GM19351 (cell line): ENCODE data around the gene SESN3.
"Not testable (repeated sequence)": the region's sequence is repeated elsewhere in the genome, so short reads cannot be mapped to it uniquely, and the experiment has no call there.

Experiments used
- ATAC-seq: cut with Tn5 transposase; IDR thresholded peaks from one replicate; pipeline ENCODE4 v1.9.1; 2021; ENCODE audit warnings: mild to moderate bottlenecking, moderate library complexity; ENCODE audit not compliant: unreplicated experiment

The SESN3 gene

GRCh38 chr11:95252586-95252985, 21.6 kb upstream of the SESN3 start:
- ATAC-seq, result no peak

GRCh38 chr11:95251896-95252295, 20.9 kb upstream of the SESN3 start:
- not testable (repeated sequence) for ATAC-seq

DNA sequence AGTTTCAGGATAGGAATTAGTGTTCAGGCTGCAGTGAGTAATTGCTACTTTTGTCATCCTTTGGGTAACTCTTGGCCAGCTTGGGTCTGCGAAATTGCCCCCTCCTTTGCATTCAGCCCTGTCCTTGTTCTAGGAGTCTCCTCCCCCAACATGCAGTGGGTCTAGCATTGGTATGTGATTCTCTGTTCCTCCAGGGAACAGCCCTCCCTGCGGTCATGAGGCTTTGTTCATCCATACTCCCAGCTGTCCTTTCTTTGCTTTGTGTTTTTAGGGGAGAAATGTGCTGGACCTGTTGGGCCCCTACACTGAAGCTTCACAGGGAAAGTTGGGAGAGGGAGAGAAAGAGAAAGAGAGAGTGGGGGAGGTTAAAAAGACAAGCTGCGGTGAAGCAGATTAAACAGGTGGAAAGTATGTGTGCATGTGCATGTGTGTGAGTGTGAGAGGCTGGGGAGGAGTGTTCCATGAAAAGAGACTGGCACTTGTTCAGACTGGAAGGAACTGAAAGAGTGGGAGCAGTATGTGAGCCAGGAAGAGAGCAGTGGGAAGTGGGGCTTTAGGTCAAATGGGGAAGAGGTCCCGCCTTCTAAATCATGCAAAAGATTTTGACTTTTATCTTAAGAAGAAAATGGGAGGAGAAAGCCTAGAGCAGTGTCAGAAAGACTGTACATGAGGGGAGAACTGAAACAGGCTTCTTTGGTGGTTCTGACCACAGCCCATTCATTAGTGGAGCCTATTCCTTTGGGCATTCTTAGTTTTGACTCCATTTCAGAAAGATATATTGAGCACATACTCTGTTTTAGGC, 17.9 kb upstream of the SESN3 start:
- ATAC-seq, result peak; percentile 82

GRCh38 chr11:95247883-95248282, 16.9 kb upstream of the SESN3 start:
- ATAC-seq, result no peak

- ATAC-seq, result no peak
These were observed 16.2 kb upstream of the SESN3 start for GRCh38 chr11:95247127-95247684.

- ATAC-seq, result no peak
These were observed 14.6 kb upstream of the SESN3 start for GRCh38 chr11:95245581-95245980.

DNA sequence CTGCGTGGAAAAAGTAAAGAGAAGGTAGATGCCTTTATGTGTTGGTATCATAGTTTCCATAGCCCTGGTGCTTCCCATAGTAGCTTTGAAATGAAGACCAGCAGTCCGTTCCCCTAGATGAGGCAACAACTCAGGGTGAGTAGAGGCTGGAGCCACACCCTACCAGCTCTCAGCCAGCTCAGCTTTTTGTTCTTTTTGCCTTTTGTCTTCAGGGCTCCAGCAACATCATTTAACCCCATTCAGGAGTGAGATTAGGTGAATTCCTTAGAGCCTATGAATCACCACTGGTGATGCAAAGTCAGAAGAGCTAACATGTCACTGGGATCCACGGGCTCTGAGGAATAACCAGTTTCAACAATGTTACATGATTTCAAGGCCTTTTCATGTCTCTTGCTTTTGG, 14.0 kb upstream of the SESN3 start:
- ATAC-seq, result no peak

- no peak for ATAC-seq
These were observed 12.7 kb upstream of the SESN3 start for GRCh38 chr11:95243673-95244072.

DNA sequence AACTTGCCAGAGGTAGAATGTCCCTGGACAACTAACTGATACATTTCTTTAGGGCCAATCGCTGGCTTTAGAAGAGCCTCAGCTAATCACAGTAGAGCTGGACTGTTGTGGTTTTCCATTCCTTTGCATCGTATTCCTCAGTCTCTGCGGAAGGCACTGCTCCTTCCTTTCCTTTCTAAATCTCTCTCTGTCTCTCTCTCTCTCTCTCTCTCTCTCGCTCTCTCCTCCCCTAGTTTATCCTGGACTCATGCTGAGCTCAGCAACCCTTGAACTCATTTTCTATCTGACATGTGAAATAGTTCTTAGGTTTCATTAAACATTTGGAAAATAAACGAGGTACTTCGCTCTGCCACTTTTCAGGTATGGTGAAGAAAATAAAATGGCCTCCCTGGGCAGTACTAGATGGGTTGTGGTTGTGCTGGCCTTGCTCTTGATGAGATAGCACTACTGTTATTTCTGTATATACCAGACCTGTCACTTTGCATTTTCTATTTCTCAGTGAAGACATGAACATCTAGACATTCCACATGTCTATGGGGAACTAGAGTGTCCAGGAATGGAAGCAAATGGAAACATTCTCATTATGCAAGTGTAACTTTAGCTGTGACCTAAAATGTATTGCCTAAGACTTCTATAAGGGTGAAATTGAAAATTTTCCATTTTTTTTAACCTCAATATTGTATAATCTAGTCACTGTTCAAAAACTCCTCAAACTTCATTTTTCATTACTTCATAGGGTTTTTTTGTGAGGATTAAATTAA, 12.0 kb upstream of the SESN3 start:
- ATAC-seq, result no peak

DNA sequence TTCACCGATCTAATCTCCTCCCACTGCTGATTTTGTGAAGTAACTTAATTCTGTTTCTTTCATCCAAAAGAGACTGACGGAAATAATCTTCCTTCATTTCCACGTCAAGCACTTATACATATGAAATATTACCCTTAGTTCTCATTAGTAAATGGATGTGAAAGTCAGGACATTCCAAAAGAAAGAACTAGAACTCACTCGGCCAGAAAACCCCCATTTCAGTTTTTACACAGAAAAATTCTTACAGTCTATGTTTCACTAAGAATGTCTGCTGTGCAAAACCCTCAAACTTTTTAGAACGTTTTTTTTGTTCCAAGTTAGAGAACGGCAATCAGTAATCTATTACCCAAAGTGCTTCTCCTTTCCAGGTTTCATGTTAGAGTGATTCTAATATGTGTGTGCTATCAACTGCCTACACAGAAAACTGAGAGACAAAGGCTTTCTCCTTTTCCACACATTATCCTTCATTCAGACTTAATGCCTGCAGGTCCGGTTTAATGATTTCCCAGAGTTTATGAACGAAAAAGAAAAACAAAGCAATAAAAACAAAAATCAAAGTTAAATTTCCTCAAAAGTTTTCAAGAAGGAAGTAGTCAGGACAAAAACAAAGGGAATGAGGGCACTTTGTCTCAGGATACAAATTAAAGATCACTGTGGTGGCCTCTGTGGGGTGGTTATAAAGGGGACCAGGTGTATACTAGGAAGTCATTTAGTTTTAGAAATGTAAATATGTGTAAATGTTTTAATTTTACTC, 11.3 kb upstream of the SESN3 start:
- ATAC-seq, result peak; percentile 50

GRCh38 chr11:95241681-95242081, 10.7 kb upstream of the SESN3 start:
- ATAC-seq, result peak; percentile 82

- ATAC-seq, result no peak
These were observed 9.1 kb upstream of the SESN3 start for GRCh38 chr11:95239871-95240649.

DNA sequence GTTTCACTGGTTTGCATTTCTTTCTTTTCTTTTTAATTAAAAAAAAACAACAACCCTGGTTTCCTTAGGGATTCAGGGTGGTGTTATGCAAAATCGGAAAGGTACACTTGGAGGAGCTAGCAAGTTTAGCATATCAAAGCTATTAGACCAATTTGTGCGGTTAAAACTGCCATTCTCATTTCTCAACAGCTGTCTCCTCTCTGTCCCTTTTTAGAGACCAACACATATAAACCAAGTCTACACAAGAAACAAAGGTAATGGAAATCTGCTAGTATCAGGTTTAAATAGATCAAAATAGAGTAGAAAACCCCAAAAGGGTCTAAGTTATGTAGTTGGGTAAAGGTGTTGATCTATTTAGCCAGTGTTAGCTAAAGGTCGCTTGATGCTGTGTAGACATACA, 1.7 kb upstream of the SESN3 start:
- no peak for ATAC-seq

GRCh38 chr11:95231881-95232605, 1.0 kb upstream of the SESN3 start:
- no peak for ATAC-seq

GRCh38 chr11:95230810-95231126, 234 bp downstream of the SESN3 start:
- ATAC-seq, result peak; percentile 12

DNA sequence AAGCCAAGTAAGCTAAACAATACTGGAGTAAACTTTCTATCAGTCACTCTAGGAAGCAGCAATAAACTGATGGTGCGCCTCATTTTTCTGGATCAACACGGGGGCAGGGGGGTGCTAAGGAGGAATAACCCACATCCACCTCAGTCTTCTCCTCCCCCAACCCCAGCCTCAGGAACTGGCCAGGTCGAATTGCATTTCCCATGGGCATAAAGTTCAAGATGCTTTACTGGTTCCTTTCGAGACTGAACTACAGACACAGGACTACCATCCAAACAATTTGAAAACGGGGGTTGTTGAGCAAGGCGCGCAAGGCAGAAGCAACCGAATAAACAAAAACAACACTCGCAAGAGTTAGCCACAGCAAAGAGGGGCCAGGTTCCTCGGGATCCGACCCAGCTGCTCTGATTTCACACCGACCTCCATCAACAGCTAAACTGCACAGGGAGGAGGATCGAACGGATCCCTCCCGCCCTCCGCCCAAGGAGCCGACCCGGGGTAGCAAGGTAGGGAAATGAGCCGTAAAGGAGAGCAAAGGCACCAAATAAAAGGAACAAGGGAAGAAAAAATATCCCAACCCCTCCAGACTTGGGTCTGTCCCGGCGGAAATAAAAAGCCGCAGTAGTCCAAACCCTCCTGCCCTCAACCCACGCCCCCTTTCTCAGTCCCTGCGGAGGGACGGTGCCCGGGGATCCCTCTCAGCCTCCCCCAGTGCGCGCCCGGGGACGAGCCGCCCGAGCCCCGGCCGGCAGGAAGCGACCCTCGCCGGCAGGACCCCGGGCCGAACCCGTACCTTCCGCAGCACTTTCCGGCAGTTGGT, 801 bp downstream of the SESN3 start:
- ATAC-seq, result no peak

DNA sequence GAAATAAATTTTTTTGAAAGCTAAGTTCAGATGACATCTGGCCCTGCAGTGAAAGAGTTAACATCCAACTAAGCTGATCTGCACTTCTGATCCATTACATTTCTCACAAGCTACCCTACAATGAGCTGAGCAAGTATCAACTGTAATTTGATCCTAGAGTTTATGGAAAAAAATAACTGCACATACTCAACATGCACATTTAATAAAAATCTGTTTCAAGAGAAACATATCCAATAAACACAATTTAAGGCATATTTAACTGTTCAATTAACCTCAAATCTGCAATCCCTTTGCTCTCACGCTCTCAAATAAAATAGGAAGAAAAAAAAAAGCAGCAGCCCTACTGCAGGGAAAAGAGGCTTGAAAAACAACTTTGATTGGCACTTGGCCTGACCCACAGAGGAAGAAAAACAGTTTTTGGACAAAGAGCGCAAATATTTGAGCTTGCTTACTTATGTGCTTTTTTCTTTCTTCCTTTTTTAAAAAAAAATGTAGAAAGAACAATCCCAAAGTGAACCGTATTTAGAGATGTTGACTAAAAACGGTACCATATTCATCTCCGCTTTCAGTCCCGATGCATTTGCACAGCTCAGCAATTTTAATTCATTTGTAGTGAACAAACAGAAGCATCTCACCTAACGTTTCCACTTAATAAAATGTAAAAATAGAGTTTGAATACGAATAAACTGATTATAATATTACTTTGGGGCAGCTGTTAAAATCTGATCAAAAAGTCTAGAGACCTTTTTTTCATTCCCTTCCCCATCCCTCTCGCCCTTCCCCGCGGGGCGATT, 1.6 kb downstream of the SESN3 start:
- no peak for ATAC-seq

DNA sequence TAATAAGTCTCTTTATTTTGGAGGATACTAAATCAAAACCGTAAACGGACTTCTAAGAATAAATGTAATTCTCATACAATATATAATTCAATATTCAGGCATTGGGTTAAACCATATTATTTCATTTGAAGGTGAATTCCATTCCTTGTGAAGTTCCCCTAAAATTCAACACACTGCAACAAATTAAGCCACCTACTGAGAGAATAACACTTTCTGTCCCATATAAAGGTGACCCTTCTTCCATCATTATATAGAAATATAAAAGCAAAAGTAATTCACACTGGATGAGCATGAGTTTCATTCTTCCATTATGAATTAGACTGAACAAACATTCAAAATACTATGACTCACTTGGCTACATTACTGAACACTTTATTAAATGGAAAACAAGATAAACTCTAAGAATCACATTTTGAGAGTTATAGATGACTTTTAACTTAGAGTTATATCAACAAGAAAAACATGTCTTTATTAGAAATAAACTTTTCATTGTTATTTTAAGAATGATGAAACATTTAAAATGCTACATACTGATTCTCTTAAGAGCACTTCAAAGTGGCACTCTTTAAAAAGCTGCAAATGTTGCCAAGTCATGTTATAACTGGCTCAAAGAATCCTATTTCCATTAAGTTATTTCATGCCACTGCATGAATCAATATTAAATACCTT, 2.8 kb downstream of the SESN3 start:
- no peak for ATAC-seq
